GM12891 (cell line): Measurements from ENCODE around the gene CCDC197.

Experiments
- PAX5 ChIP-seq: IDR thresholded peaks from 2 replicates; pipeline ENCODE4 v1.6.1; 2011; ENCODE audit warnings: low read length, moderate library complexity, mild to moderate bottlenecking; ENCODE audit not compliant: insufficient read depth, severe bottlenecking
- POLR2A ChIP-seq: IDR thresholded peaks from 2 replicates; pipeline ENCODE4 v1.6.1; 2011; ENCODE audit warnings: low read depth, low read length, control low read depth
- POLR2AphosphoS5 ChIP-seq: IDR thresholded peaks from 2 replicates; pipeline ENCODE4 v1.6.1; 2011; ENCODE audit warnings: low read depth, low read length, control low read depth
- POU2F2 ChIP-seq: IDR thresholded peaks from 2 replicates; pipeline ENCODE4 v1.6.1; 2011; ENCODE audit warnings: low read depth, mild to moderate bottlenecking, control low read depth, low read length, moderate library complexity
- SPI1 ChIP-seq: IDR thresholded peaks from 2 replicates; pipeline ENCODE4 v1.6.1; 2011; ENCODE audit warnings: low read depth, low read length, control low read depth
- TAF1 ChIP-seq: IDR thresholded peaks from 2 replicates; pipeline ENCODE4 v1.6.1; 2011; ENCODE audit warnings: low read depth, low read length, control low read depth

- no peak for TF ChIP-seq TAF1
- no peak for TF ChIP-seq POLR2A
- TF ChIP-seq POLR2AphosphoS5, result no peak
- no peak for TF ChIP-seq SPI1
- no peak for TF ChIP-seq POU2F2
- TF ChIP-seq PAX5, result no peak
These were observed 1.1 kb downstream of the CCDC197 start for GRCh38 chr14:93997916-93998870.
